SK-N-SH (cell line): ENCODE measurements around the gene ZNF71. TPM values are rescaled to one million over a fixed set of nuclear protein-coding genes. Genes with fewer than 3 reads are reported as not detected.

Experiments
- CTCF ChIA-PET: fragments of 300-600, 350-600 bp; formaldehyde crosslinking; extraction: SDS; loops from one replicate; lab custom pipeline; 2021; lab: Yijun Ruan, JAX
- POLR2A ChIA-PET: fragments of 350-600 bp; sonication (Branson Sonifier 250); formaldehyde crosslinking; extraction: SDS; loops from one replicate; lab custom pipeline; 2020; ENCODE audit warnings: antibody characterized with exemption, inconsistent platforms; lab: Yijun Ruan, JAX
- DNase-seq: peaks from one replicate; pipeline ENCODE4 v3.0.0; 2012
- H2AFZ ChIP-seq: fragments of 200-600 bp; sonication (generic); 2 replicates; pipeline ENCODE4 v1.8.1; 2016; ENCODE audit warnings: antibody characterized with exemption, mild to moderate bottlenecking, low read depth
- H3F3A ChIP-seq: fragments of 200-600 bp; sonication (generic); replicated peaks from 2 replicates; pipeline ENCODE3; 2016; ENCODE audit warnings: antibody characterized with exemption, mild to moderate bottlenecking; ENCODE audit not compliant: insufficient read depth
- H3K27ac ChIP-seq, 2 experiments: fragments of 200-500 bp in 1 of 2; fragments of 200-600 bp in 1 of 2; sonication (Bioruptor generic) in 1 of 2; sonication (generic), shearing (Covaris generic) in 1 of 2; 2 replicates each; pipeline versions ENCODE4 v1.5.1 to v1.6.1; 2014 to 2016; ENCODE audit warnings: low read depth in 2 of 2, inconsistent platforms in 1 of 2, low read length in 1 of 2, mild to moderate bottlenecking in 1 of 2, mixed read lengths in 1 of 2
- H3K27me3 ChIP-seq: fragments of 200-600 bp; sonication (generic), shearing (Covaris generic); 2 replicates; pipeline ENCODE4 v1.6.1; 2016; ENCODE audit warnings: mixed run types; ENCODE audit not compliant: insufficient read depth
- H3K36me3 ChIP-seq, 2 experiments: fragments of 200-500 bp in 1 of 2; fragments of 200-600 bp in 1 of 2; sonication (Bioruptor generic) in 1 of 2; sonication (generic) in 1 of 2; replicated peaks in 1 of 2; 2 replicates each; pipeline versions ENCODE3 to v1.5.1; 2014 to 2016; ENCODE audit warnings: low read length in 1 of 2, mild to moderate bottlenecking in 1 of 2; ENCODE audit not compliant: insufficient read depth in 2 of 2, control insufficient read depth in 1 of 2
- H3K4me1 ChIP-seq, 2 experiments: fragments of 200-500 bp in 1 of 2; fragments of 200-600 bp in 1 of 2; sonication (Bioruptor generic) in 1 of 2; sonication (generic), shearing (Covaris generic) in 1 of 2; 2 replicates each; pipeline versions ENCODE4 v1.5.1 to v1.6.1; 2014 to 2016; ENCODE audit warnings: low read depth in 1 of 2, low read length in 1 of 2, mixed run types in 1 of 2; ENCODE audit not compliant: insufficient read depth in 2 of 2, control insufficient read depth in 1 of 2
- H3K4me2 ChIP-seq: fragments of 200-600 bp; sonication (generic), shearing (Covaris generic); 2 replicates; pipeline ENCODE4 v1.6.1; 2017; ENCODE audit warnings: mixed run types
- H3K4me3 ChIP-seq, 2 experiments: fragments of 200-500 bp in 1 of 2; fragments of 200-600 bp in 1 of 2; sonication (Bioruptor generic) in 1 of 2; sonication (generic), shearing (Covaris generic) in 1 of 2; 2 replicates each; pipeline versions ENCODE4 v1.5.1 to v1.8.1; 2014 to 2016; ENCODE audit warnings: low read depth in 2 of 2, inconsistent platforms in 1 of 2, low read length in 1 of 2, mild to moderate bottlenecking in 1 of 2, mixed read lengths in 1 of 2, moderate library complexity in 1 of 2
- H3K79me2 ChIP-seq: fragments of 200-600 bp; sonication (generic); 2 replicates; pipeline ENCODE4 v1.8.1; 2017; ENCODE audit warnings: mild to moderate bottlenecking; ENCODE audit not compliant: insufficient read depth
- H3K9ac ChIP-seq: fragments of 200-600 bp; sonication (generic); 2 replicates; pipeline ENCODE4 v1.6.1; 2017; ENCODE audit warnings: mixed run types
- H3K9me2 ChIP-seq: fragments of 200-600 bp; sonication (generic); 2 replicates; pipeline ENCODE4 v1.6.1; 2017; ENCODE audit warnings: mixed run types
- H3K9me3 ChIP-seq: fragments of 200-600 bp; sonication (generic); 2 replicates; pipeline ENCODE4 v1.6.1; 2017; ENCODE audit warnings: mixed run types, mild to moderate bottlenecking, moderate library complexity
- H4K20me1 ChIP-seq: fragments of 200-600 bp; sonication (generic); 2 replicates; pipeline ENCODE4 v1.6.1; 2017; ENCODE audit warnings: mild to moderate bottlenecking, mixed run types; ENCODE audit not compliant: insufficient read depth
- ELF1 ChIP-seq: IDR thresholded peaks from 2 replicates; pipeline ENCODE4 v1.4.0; 2012
- EP300 ChIP-seq, 2 experiments: IDR thresholded peaks; 2 replicates each; pipeline versions ENCODE4 v1.4.0 to v1.6.1; 2012; ENCODE audit warnings: borderline replicate concordance in 1 of 2, low read depth in 1 of 2, low read length in 1 of 2
- MXI1 ChIP-seq: IDR thresholded peaks from 2 replicates; pipeline ENCODE4 v1.6.1; 2012; ENCODE audit warnings: mild to moderate bottlenecking, low read depth, low read length, improper control_type of control experiment
- NFIC ChIP-seq: IDR thresholded peaks from 2 replicates; pipeline ENCODE4 v1.4.0; 2012; ENCODE audit warnings: borderline replicate concordance
- POLR2AphosphoS5 ChIP-seq: IDR thresholded peaks from 2 replicates; pipeline ENCODE4 v1.6.1; 2012; ENCODE audit warnings: low read depth, low read length
- RCOR1 ChIP-seq: fragments of 150-350 bp; IDR thresholded peaks from 2 replicates; pipeline ENCODE4 v1.6.1; 2017; ENCODE audit warnings: antibody characterized with exemption, low read length
- RFX5 ChIP-seq: IDR thresholded peaks from 2 replicates; pipeline ENCODE4 v1.6.1; 2012; ENCODE audit warnings: mild to moderate bottlenecking, improper control_type of control experiment, low read length
- SIN3A ChIP-seq: IDR thresholded peaks from 2 replicates; pipeline ENCODE4 v1.6.1; 2012; ENCODE audit warnings: low read depth, mild to moderate bottlenecking, low read length, moderate library complexity, borderline replicate concordance
- TEAD4 ChIP-seq: IDR thresholded peaks from 2 replicates; pipeline ENCODE4 v1.4.0; 2012; ENCODE audit warnings: mild to moderate bottlenecking, borderline replicate concordance; ENCODE audit not compliant: insufficient read depth
- WGBS: methylation state at CpG from one replicate; pipeline ENCODE4 v1.1.6; 2017; ENCODE audit warnings: low lambda C conversion rate; 5-methylcytosine and 5-hydroxymethylcytosine counted together
- polyA plus RNA-seq, 3 experiments: library from polyadenylated mRNA; depleted of rRNA; stranded (reverse); fragments of >200 nt; gene quantifications; 2 replicates each; pipeline ENCODE4 v1.2.3, GENCODE V29; 2012
- TF ChIP-seq, protein P1 (sequence below): IDR thresholded peaks from 2 replicates; pipeline ENCODE4 v1.4.0; 2012; ENCODE audit warnings: low read depth
- TF ChIP-seq, protein P2 (sequence below): fragments of 200-600 bp; sonication (generic); IDR thresholded peaks from 2 replicates; pipeline ENCODE4 v1.6.1; 2017; ENCODE audit warnings: antibody characterized with exemption, mild to moderate bottlenecking, moderate library complexity
- TF ChIP-seq, protein P3 (sequence below): IDR thresholded peaks from 2 replicates; pipeline ENCODE4; 2012

Gene ZNF71
- polyA plus RNA-seq, 1 of the 3 experiments (the other 2 are of a cell fraction) = 6.3 TPM

DNA sequence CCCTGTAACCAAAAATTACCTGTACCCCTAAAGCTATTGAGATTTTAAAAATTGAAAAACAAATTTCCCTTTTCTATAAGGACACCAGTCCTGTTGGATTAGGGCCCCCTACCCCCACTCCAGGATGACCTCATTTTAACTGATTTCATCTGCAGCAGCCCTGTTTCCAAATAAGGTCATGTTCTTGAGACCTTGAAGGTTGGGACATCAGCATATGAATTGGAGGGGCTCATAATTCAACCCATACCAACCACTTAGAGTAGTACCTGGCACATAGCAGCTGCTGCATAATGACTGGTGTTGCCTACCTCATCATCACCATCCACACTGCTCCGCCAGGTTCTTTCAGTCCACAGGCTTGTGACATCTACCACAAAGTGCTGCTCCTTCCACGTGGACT, 17.6 kb downstream of the ZNF71 start:
- Histone ChIP-seq H3K27ac (no peak overlapping the region), H3K9ac (no peak overlapping the region)
- POLR2A ChIA-PET = no interaction called here

DNA sequence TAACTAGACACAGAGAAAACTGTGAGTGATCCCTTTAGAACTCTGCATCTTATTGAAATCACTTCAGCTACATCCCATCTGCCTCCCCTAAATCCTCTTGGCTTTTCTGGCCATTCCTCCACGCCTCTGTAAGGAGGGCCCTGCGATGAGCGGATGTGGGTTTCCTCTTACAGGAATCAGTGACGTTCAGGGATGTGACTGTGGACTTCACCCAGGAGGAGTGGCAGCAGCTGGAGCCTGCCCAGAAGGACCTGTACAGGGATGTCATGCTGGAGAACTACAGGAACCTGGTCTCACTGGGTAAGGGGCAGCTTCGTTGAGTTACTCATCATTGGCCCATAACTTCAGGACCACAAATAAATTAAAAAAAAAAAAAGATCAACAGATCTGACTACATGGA, 18.5 kb downstream of the ZNF71 start:
- TF ChIP-seq RCOR1 (no peak), RFX5 (no peak), SIN3A (no peak)
- TF ChIP-seq, protein P1, sequence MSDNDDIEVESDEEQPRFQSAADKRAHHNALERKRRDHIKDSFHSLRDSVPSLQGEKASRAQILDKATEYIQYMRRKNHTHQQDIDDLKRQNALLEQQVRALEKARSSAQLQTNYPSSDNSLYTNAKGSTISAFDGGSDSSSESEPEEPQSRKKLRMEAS = no peak
- ChIA-PET CTCF (no interaction called here), POLR2A (no interaction called here)
- Histone ChIP-seq H3K27ac (no peak overlapping the region), H3K4me1 (no peaks in the 10 kb centered on the region), H3K9ac (no peak overlapping the region), H3F3A (no peaks in the 10 kb centered on the region), H4K20me1 (no peaks in the 10 kb centered on the region), H3K27me3 (no peaks in the 10 kb centered on the region), H3K9me3 (no peaks in the 10 kb centered on the region), H3K36me3 (peaks cover 17 to 29% of the 10 kb centered on the region in 2 experiments), H3K9me2 (no peaks in the 10 kb centered on the region), H2AFZ (no peak overlapping the region), H3K4me2 (no peak overlapping the region), H3K4me3 (peak overlapping the region in 1 of 2 experiments; percentile 6; a peak in 1 of 4 replicates), H3K79me2 (peaks cover 64% of the 10 kb centered on the region)
- no peak for DNase-seq
- WGBS = 95% methylated on average over 5 of the region's 5 CpGs

More for the DNA sequence above, 17.6 kb downstream of the ZNF71 start:
- H3K4me1 ChIP-seq = no peaks in the 10 kb centered on the region
- H3K79me2 ChIP-seq = peaks cover 67% of the 10 kb centered on the region
- H3K4me3 ChIP-seq = no peak overlapping the region
- no peaks in the 10 kb centered on the region for H3K27me3 ChIP-seq
- 83% methylated on average over 2 of the region's 2 CpGs for WGBS
- H2AFZ ChIP-seq = no peak overlapping the region
- no peaks in the 10 kb centered on the region for H3F3A ChIP-seq
- H3K9me2 ChIP-seq = no peaks in the 10 kb centered on the region
- H3K9me3 ChIP-seq = no peaks in the 10 kb centered on the region; the same call in 1 of the 2 replicates
- TF ChIP-seq NFIC (no peak), MXI1 (no peak), POLR2AphosphoS5 (no peak), EP300 (IDR thresholded peaks at IDR 0.05; ENCODE audit: borderline replicate concordance in 1 of 2, low read depth in 1 of 2, low read length in 1 of 2) (no peak), RCOR1 (no peak), TEAD4 (no peak), ELF1 (no peak)
- TF ChIP-seq, protein P2, sequence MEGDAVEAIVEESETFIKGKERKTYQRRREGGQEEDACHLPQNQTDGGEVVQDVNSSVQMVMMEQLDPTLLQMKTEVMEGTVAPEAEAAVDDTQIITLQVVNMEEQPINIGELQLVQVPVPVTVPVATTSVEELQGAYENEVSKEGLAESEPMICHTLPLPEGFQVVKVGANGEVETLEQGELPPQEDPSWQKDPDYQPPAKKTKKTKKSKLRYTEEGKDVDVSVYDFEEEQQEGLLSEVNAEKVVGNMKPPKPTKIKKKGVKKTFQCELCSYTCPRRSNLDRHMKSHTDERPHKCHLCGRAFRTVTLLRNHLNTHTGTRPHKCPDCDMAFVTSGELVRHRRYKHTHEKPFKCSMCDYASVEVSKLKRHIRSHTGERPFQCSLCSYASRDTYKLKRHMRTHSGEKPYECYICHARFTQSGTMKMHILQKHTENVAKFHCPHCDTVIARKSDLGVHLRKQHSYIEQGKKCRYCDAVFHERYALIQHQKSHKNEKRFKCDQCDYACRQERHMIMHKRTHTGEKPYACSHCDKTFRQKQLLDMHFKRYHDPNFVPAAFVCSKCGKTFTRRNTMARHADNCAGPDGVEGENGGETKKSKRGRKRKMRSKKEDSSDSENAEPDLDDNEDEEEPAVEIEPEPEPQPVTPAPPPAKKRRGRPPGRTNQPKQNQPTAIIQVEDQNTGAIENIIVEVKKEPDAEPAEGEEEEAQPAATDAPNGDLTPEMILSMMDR = no peak
- TF ChIP-seq, protein P3, sequence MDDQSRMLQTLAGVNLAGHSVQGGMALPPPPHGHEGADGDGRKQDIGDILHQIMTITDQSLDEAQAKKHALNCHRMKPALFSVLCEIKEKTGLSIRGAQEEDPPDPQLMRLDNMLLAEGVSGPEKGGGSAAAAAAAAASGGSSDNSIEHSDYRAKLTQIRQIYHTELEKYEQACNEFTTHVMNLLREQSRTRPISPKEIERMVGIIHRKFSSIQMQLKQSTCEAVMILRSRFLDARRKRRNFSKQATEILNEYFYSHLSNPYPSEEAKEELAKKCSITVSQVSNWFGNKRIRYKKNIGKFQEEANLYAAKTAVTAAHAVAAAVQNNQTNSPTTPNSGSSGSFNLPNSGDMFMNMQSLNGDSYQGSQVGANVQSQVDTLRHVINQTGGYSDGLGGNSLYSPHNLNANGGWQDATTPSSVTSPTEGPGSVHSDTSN = no peak
- H3K4me2 ChIP-seq = no peak overlapping the region
- CTCF ChIA-PET = no interaction called here
- no peak for DNase-seq
- H3K36me3 ChIP-seq = peaks cover 12 to 32% of the 10 kb centered on the region in 2 experiments
- no peaks in the 10 kb centered on the region for H4K20me1 ChIP-seq
